ENCODE measurements around the gene SH3YL1.

- TF ChIP-seq CTCF (IDR thresholded peaks at IDR 0.05; ENCODE audit: low read depth, low read length, poor library complexity, severe bottlenecking) (peak; percentile 25), EZH2phosphoT487 (IDR thresholded peaks at IDR 0.05; ENCODE audit: borderline replicate concordance, low read length) (no peak)
Measured at GRCh38 chr2:264493-265468, 949 bp upstream of the SH3YL1 start, which contains the start of gene ACP1.
